Measurements from ENCODE around the gene LTB4R.
A peak's percentile ranks its signal among the peaks of the same experiment; 100 is the strongest.

The LTB4R gene

GRCh38 chr14:24304019-24304387 is 7.3 kb upstream of the LTB4R start:
- no peak for DNase-seq

- no peak for DNase-seq
These were observed 4.1 kb upstream of the LTB4R start for GRCh38 chr14:24307156-24307574.

GRCh38 chr14:24307575-24308341 is 3.5 kb upstream of the LTB4R start, which contains the start of gene CIDEB:
Gene CIDEB (minus strand): TSS chr14:24307977. CDS start chr14:24307858, 119 bp downstream.
- peak; percentile 64 for DNase-seq

GRCh38 chr14:24308342-24309124 is 2.8 kb upstream of the LTB4R start:
- DNase-seq, result no peak

GRCh38 chr14:24309538-24310264 is 1.6 kb upstream of the LTB4R start, which contains the start of gene LTB4R2:
Gene LTB4R2 (plus strand): TSS chr14:24310140. CDS start chr14:24310665, 525 bp downstream.
- no peak for DNase-seq

- no peak for DNase-seq
These were observed 1.0 kb upstream of the LTB4R start for GRCh38 chr14:24310265-24310645.

GRCh38 chr14:24311837-24312615 is 724 bp downstream of the LTB4R start:
- DNase-seq, result no peak

GRCh38 chr14:24312736-24313507 is 1.6 kb downstream of the LTB4R start:
- DNase-seq, result no peak

GRCh38 chr14:24313913-24314312 is 2.6 kb downstream of the LTB4R start:
- no peak for DNase-seq

GRCh38 chr14:24314377-24315193 is 3.3 kb downstream of the LTB4R start:
- no peak for DNase-seq

GRCh38 chr14:24315243-24315806 is 4.0 kb downstream of the LTB4R start:
- no peak for DNase-seq

GRCh38 chr14:24315807-24316596 is 4.7 kb downstream of the LTB4R start:
- DNase-seq, result no peak

- no peak for DNase-seq
These were observed 5.3 kb downstream of the LTB4R start for GRCh38 chr14:24316597-24316950.

GRCh38 chr14:24317141-24317928 is 6.0 kb downstream of the LTB4R start:
- DNase-seq, result peak; percentile 53

- no peak for DNase-seq
These were observed 10.1 kb downstream of the LTB4R start for GRCh38 chr14:24321212-24321975.

- no peak for DNase-seq
These were observed 11.4 kb downstream of the LTB4R start for GRCh38 chr14:24322672-24323071.

- no peak for DNase-seq
These were observed 12.0 kb downstream of the LTB4R start for GRCh38 chr14:24323341-24323740.

- DNase-seq, result no peak
These were observed 12.7 kb downstream of the LTB4R start for GRCh38 chr14:24324024-24324423.
